WERI-Rb-1 (cell line): ENCODE data around the gene TEN1.

ENCODE experiments used
- DNase-seq: peaks from one replicate; pipeline ENCODE4 v3.0.0-alpha.2; 2020
- H3K27ac ChIP-seq: fragments of 250-450 bp; sonication (Bioruptor Pico); 2 replicates; pipeline ENCODE4 v1.5.1; 2020; ENCODE audit warnings: mild to moderate bottlenecking, moderate library complexity
- H3K27me3 ChIP-seq: fragments of 250-450 bp; sonication (Bioruptor Pico); 2 replicates; pipeline ENCODE4 v1.5.1; 2021; ENCODE audit warnings: mild to moderate bottlenecking, low read depth, moderate library complexity; ENCODE audit not compliant: insufficient read depth, severe bottlenecking
- H3K36me3 ChIP-seq: fragments of 250-450 bp; sonication (Bioruptor Pico); 2 replicates; pipeline ENCODE4 v1.5.1; 2020; ENCODE audit warnings: mild to moderate bottlenecking, moderate library complexity
- H3K4me3 ChIP-seq: 2 replicates; pipeline ENCODE4 v1.5.1; 2011; ENCODE audit warnings: low read depth, mild to moderate bottlenecking, control low read depth, low read length
- H3K9me3 ChIP-seq: fragments of 250-450 bp; sonication (Bioruptor Pico); 2 replicates; pipeline ENCODE4 v1.5.1; 2021; ENCODE audit warnings: mild to moderate bottlenecking, moderate library complexity; ENCODE audit not compliant: severe bottlenecking
- TF ChIP-seq, protein P1 (sequence below): IDR thresholded peaks from 2 replicates; pipeline ENCODE4 v1.5.1; 2011; ENCODE audit warnings: low read depth, mild to moderate bottlenecking, control low read depth, inconsistent platforms, low read length

Gene TEN1

DNA sequence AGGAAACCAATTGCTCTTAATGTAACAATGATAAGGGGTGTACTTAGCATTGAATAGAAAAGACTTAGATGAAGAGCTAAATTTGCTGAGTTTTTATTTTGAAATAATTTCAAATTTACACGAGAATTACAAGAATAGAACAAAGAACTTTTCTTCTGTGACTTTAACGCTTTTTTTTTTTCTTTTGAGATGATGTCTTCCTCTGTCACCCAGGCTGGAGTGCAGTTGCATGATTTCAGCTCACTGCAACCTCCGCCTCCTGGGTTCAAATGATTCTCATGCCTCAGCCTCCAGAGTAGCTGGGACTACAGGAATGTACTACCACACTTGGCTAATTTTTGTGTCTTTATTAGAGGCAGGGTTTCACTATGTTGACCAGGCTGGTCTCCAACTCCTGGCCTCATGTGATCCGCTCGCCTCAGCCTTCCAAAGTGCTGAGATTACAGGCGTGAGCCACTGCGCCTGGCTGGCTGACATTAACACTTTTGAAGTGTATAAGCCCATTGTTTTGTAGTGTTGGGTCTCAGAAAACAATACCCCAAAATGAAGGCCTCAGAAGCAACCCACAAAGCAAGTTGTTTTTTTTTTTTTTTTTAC, 2.1 kb downstream of the TEN1 start:
- Histone ChIP-seq H3K27ac (no peak overlapping the region), H3K27me3 (no peaks in the 10 kb centered on the region), H3K36me3 (peaks cover 17% of the 10 kb centered on the region), H3K9me3 (no peaks in the 10 kb centered on the region), H3K4me3 (no peak overlapping the region)
- TF ChIP-seq, protein P1, sequence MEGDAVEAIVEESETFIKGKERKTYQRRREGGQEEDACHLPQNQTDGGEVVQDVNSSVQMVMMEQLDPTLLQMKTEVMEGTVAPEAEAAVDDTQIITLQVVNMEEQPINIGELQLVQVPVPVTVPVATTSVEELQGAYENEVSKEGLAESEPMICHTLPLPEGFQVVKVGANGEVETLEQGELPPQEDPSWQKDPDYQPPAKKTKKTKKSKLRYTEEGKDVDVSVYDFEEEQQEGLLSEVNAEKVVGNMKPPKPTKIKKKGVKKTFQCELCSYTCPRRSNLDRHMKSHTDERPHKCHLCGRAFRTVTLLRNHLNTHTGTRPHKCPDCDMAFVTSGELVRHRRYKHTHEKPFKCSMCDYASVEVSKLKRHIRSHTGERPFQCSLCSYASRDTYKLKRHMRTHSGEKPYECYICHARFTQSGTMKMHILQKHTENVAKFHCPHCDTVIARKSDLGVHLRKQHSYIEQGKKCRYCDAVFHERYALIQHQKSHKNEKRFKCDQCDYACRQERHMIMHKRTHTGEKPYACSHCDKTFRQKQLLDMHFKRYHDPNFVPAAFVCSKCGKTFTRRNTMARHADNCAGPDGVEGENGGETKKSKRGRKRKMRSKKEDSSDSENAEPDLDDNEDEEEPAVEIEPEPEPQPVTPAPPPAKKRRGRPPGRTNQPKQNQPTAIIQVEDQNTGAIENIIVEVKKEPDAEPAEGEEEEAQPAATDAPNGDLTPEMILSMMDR: no peak
- no peak for DNase-seq

DNA sequence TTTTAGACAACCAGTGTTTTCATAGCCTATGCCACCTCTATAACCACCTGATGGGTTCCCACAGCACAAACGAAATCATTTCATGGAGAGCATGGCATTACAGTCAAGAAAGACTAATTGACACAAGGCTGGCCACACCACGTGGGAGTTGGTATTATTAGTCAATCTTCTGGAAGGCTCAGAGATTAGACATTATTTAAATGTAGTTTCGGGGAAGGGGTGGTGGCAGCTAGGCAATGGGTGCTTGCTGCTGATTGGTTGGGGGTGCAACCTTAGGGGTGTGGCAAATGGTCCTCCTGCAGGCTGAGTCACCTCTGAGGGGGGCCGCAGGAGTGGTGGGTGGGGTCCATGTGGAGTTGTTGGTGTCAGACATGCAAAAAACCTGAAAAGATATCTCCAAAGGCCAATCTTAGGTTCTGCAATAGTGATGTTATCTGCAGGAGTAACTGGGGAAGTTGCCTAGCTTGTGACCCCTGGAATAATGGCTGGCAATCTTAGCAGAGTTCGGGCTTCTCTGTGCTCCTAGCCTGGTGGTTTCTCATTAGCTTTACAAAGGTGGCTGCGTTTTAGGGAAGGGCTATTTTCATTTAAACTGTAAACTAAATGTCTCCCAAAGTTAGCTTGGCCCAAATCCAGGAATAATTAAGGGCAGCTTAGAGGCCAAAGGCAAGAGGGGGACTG, 4.6 kb downstream of the TEN1 start:
- Histone ChIP-seq H3K27ac (no peak overlapping the region), H3K4me3 (no peak overlapping the region), H3K9me3 (no peaks in the 10 kb centered on the region), H3K36me3 (peaks cover 13% of the 10 kb centered on the region), H3K27me3 (no peaks in the 10 kb centered on the region)
- DNase-seq: no peak
- TF ChIP-seq, protein P1: no peak

DNA sequence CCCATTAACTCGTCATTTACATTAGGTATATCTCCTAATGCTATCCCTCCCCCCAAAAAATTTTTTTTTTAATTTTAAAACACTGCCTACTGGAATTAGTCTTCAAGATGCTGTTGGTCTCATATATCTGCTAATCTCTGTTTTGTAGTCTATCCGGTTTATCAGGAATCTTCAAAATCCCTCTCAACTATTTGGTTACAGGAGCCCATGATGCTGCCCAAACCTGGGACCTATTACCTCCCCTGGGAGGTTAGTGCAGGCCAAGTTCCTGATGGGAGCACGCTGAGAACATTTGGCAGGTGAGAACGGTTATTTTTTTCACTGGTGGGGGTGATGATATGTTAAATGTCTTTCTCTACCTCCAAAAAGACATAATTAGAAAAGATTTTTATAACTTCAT, 6.9 kb downstream of the TEN1 start:
- H3K27ac ChIP-seq: no peak overlapping the region
- no peak for DNase-seq
- H3K9me3 ChIP-seq: no peaks in the 10 kb centered on the region
- H3K4me3 ChIP-seq: no peak overlapping the region
- H3K27me3 ChIP-seq: no peaks in the 10 kb centered on the region
- TF ChIP-seq, protein P1: no peak
- peaks cover 13% of the 10 kb centered on the region for H3K36me3 ChIP-seq

DNA sequence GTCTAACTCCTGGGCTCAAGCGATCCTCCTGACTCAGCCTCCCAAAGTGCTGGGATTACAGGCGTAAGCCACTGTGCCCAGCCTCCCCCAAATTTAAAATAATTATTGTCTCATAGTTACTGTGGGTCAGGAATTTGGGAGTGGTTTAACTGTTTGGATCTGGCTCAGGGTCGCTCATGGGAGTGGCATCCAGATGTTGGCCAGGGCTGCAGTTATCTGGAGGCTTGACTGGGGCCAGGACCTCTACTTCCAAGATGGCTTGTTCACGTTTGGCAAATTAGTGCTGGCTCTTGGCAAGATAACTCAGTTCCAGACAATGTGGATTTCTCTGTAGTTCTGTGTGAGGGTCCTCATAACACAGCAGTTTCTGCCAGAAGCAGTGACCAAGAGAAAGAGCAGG, 8.0 kb downstream of the TEN1 start:
- H3K27ac ChIP-seq: no peak overlapping the region
- peaks cover 20% of the 10 kb centered on the region for H3K36me3 ChIP-seq
- TF ChIP-seq, protein P1: no peak
- H3K9me3 ChIP-seq: no peaks in the 10 kb centered on the region
- no peaks in the 10 kb centered on the region for H3K27me3 ChIP-seq
- H3K4me3 ChIP-seq: no peak overlapping the region
- DNase-seq: no peak

DNA sequence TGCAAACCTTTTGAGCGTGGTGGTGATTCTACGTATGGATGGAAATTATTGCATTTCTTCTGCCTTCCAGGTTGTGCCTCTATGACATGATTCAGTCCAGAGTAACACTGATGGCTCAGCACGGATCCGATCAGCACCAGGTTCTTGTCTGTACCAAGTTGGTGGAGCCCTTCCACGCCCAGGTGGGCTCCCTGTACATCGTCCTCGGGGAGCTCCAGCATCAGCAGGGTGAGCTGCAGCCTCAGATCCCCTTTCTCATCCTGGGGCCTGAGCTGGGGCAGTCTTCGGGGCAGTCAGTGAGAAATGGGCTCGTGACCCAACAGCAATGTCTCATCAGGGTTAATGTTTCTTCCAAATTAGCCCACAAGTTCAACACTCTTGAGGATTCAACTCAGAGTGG, 12.4 kb downstream of the TEN1 start:
- no peak overlapping the region for H3K4me3 ChIP-seq
- no peak for DNase-seq
- peaks cover 37% of the 10 kb centered on the region for H3K36me3 ChIP-seq
- TF ChIP-seq, protein P1: no peak
- no peaks in the 10 kb centered on the region for H3K9me3 ChIP-seq
- H3K27ac ChIP-seq: no peak overlapping the region
- H3K27me3 ChIP-seq: no peaks in the 10 kb centered on the region
